RKO (cell line): ENCODE results near the gene CPEB2.
A peak's percentile ranks its signal among the peaks of the same experiment; 100 is the strongest.

Experiments
- DNase-seq: peaks from one replicate; pipeline ENCODE4 v3.0.0-alpha.2; 2016; ENCODE audit warnings: low spot score

Gene CPEB2

GRCh38 chr4:15117270-15117946 is 115.1 kb downstream of the CPEB2 start:
- DNase-seq = peak; percentile 33

GRCh38 chr4:15118292-15118691 is 116.0 kb downstream of the CPEB2 start:
- DNase-seq = no peak
